HG03442 (cell line): ENCODE data around the gene GNG12.

Source experiments
- ATAC-seq: cut with Tn5 transposase; IDR thresholded peaks from one replicate; pipeline ENCODE4 v1.9.1; 2021; ENCODE audit warnings: mild to moderate bottlenecking, moderate library complexity; ENCODE audit not compliant: unreplicated experiment

The GNG12 gene

DNA sequence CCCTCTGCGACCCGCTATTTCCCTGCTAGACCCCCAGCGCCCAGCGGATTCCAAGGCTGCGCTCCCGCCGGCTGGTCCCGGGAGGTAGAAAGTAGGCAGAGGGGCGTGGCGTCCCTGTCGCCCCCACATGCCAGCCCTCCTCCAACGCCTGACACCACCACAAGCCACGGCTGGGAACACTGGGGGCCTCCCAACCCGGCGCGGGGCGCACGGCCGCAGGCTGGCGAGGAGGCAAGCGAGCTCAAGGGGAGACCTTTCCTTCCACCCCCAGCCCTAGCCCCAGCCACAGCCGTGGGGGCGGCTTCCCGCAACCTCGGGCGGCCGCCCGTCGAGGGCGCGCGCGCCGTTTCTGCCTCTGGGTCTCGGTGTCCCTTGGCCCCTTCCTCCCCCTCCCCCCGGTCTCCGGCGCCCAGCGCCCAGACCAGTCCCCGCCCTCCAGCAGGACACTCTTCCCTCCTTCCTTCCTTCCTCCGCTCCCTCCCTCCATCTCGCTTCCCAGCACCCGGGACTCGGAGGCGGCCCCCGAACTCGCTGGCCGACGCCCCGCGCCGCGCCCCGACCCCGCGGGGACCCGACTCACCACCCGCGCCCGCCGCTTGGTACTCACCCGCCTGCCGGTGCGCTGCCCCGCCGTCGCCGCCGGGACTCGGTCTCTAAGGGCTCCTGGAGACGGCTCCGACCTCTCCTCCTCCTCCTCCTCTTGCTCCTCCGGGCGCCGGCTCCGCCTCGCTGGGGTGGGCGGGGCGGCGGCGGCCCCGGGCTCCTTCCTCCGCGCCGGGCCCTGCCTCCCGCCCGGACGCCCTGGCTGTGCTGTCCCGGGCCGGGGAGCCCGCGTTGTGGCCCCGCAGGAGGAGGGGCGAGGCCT is at the start of gene GNG12:
Gene GNG12, minus strand, starts transcription at position 731 of the 865 bp plus-strand sequence. CDS start 125,781 bp downstream, outside the sequence.
- ATAC-seq: peak; percentile 52

DNA sequence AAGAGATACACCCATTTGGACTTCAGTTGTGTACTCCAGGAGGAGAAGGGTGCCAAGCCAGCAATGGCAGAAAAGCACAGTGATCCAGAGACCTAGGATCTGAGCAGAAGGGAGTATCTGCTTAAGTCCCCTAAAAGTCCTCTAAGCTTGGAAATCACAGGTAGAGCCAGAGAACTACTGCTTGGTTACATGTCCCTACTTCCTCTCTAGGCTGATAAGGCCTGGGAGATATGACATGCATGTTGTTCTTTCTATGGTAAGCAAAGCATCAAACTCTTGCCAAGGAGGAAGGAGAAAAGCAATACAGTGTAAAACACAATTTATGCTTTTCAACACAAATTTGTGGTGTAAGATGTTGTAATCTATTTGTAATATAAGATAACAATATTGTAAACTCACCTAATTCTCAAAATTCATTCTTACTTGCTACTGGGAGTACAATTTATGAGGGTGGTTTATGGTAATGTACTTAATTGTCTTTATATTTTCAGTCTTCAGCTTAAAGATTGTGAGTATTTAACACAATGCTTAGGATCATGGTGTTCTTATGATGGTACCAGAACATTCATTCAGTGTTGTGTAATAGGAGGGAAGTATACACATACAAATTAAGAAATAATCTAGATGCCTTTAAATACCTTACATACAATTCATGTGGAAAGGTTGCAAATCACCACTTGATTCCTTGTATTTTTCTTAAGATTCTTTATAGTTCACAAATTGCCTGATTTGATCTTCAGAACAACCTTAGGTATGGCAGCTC is 49.1 kb upstream of the GNG12 start:
- no peak for ATAC-seq

DNA sequence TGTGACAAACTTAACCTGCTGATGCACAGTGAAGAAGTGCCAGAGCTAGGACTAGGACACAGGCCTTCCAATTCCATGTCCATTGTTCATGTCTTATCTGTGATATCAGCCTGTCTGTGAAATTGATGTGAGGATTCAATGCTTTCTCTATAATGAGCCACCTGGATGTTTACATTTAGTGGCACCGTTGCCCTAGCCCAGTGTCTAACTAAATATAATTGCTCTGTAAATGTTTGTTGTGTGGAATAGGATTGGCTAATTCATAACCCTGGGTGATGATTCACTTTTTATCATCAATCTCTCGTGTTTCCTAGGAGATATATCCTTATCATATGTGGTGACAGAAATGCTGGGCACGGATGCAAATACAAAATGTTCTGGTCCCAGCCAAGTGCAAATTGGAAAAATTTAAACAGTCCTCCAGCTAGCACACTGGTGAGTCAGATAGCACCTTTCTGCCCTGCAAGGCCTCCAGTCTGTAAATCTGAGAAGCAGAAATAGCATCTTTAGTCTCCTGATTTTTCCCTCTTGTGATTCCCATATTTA is 46.9 kb upstream of the GNG12 start:
- no peak for ATAC-seq

DNA sequence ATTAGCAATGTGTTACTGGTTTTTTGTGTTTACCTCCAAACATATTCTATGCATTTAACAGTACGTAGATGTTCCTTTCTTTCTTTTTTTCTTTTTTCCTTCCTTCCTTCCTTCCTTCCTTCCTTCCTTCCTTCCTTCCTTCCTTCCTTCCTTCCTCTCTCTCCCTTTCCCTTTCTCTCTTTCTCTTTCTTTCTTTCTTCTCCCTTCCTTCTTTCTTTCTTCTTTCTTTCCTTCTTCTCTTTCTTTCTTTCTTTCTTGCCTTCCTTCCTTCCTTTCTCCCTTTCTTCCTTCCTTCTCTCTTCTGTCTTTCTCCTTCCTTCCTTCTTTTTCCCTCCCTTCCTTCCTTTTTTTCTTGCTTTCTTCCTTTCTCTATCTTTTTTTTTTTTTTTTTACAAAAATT is 46.2 kb upstream of the GNG12 start:
- no peak for ATAC-seq

DNA sequence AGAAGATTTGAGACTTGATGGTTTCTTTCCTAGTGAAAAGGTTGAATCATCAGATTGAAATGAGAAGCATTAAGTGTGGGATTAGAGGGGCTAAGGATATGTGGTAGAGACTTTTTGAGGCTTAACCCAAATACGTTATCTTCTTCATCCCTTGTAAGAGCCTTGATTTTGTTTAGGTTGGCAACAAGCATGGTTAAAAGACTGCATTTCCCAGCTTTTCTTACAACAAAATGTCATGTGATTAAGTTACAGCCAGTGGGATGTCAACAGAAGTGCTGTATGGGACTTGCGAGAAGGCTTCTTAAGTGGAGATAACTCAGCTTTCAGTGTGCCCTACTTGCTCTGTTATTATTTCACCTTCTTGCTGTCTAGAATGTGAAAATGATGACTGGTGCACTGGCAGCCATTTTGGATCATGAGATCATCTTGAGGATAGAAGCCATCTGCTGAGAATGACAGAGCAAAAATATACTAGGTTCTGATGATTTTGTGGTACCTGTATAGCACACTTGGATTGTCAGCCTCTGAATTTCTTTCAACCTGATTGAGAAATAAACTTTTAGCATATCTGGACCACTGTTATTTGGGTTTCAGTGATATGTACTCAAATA is 41.3 kb upstream of the GNG12 start:
- no peak for ATAC-seq

DNA sequence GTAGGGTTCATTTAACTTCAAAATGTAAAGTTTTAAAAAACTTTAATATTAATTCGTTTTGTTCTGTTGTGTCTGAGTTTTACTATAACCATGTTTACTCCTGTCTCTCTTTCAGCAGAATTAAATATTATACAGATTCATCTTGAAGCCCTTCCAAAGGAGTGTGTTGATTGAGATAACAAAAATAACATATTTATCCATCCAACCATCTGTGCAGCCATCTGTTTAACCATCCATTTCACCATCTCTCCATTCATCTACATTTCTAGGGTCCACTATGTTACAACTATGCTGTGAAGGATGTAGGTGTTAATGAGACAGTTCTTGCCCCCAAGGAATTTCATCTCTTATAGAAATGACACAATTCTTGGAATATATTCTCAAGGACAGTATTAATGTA is 36.0 kb upstream of the GNG12 start:
- no peak for ATAC-seq

DNA sequence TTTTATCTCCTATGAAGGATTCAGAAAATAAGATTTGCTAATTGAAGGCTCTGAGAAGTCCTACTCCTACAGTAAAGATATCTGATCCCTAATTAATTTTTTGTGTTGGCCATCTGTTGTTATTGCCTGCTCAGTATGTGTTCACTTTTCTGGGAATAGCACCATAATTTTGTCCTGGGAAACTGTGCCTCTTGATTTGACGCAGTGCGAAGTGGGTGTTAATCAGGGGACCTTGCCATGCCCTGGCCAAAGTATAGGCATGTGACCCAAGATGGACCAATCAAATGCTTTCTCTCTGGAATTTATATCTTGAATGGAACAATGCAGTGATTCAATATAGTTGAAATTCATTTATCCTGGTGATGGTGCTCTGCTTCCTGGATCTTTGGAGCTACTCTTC is 30.4 kb upstream of the GNG12 start:
- no peak for ATAC-seq

DNA sequence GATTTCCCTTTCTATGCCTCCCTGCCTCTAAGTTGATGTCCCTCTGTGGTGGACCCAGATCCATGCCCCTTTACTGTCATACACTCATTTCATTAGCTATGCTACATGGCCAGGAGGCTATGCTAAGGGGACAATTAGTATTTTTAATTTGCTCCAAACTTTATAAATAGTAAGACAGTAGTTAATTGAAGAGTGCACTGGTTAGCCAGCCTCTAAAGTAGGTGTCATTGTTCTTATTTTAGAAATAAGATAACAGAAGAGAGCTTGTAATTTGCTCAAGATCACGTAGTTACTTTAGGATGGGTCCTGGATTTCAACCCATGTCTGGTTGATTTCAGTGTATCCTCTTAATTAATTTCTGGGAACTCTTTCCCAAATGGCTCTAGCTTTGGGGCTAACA is 29.4 kb upstream of the GNG12 start:
- no peak for ATAC-seq

DNA sequence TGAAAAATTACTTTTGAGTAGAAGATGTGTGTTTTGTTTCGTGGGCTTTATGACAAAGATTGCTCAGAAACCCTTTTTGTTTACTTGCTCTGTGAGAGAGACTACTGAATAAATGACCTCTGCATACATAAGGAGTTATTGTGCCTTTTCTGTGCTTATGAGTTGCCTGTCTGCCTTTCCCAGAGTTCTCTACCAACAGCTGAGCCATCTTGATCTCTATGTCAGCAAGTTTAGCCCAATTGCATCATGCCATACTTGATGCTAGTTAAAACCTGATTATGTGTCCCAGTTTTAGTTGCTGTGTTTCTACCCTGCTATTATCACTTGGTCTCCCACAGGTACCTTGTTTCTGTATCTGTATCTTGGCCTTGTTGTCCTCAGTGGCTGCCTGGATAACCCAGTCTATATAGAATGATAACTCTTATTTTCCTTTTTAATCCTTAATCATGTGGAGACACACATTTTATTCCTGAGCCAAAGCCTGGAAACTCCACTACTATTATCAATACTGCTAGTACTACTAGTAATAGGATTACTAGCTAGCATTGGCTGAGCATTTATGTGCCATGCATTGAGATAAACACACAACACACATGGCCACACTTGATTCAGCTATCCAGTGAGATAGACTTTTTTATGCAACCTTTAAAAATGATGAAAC is 28.7 kb upstream of the GNG12 start:
- ATAC-seq: no peak

DNA sequence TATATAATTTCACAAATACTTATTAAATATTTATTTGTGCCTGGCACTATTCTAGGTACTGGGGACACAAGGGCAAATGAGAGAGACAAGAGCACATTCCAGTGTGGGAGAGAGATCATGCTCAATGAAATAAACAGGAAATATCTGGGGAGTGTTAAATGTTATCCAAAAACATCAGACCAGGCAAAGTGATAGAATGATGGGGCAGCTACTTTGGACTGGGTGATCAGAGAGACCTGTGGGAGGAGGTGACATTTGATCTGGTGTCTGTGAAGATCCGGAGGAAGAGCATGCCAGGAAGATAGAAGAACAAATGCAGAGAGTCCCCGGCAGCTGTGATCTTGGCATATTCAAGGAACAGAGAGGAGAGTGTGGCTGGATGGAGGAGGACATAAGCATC is 27.5 kb upstream of the GNG12 start:
- ATAC-seq: no peak

DNA sequence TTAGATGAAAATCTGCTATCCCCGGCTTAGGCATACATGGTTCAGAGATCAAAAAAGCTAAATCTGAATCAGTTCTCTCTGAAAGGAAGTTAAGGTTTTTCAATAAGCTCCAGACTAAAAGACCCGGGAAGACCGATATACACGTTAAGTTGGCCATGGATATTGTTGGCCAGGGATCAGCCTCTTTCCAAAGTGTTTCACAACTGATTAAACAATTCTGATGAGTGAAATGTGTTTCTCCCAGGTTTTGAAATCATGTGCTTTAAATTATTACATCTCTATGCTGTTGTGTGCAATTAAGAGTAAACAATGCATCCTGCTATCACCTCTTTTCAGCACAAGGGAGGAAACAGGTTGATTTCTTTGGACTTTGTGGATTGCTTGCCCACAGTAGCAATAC is 23.7 kb upstream of the GNG12 start:
- ATAC-seq: no peak

DNA sequence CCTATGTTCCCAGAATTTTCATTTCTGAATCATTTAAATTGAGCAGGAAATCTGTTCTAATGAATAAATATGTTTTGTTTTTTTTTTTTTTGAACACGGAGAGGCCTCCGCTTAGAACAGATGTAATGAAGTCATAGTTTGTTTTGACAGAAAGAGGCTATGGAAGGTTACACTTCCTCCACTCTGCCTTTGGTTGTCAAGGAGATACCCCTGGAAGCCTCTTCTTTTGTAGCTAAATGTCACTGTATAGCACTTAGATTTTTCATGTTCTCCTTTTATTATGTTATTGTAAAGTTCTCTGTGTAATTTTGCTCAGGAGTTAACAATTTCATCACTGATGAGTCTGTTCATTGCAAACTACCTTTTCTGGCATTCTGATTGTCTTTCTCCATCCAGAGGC is 22.7 kb upstream of the GNG12 start:
- no peak for ATAC-seq

DNA sequence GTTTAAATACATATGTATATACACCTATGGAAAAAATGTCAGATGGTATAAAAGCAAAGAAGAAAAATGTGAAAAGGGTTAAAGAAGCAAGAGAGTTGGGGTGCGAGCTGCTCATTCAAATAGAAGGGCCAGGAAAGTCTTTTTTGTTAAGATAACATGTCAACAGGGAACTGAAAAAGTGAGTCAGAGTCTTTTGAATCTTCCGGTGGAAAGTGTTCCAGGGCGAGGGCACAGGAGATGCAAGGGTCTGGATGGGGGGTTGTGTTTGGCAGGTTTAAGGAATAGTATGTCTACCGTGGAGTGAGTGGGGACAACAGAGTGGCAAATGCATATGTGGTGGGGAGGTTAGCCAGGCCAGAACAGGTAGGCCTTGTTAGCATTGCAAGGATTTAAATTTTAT is 22.2 kb upstream of the GNG12 start:
- ATAC-seq: no peak

DNA sequence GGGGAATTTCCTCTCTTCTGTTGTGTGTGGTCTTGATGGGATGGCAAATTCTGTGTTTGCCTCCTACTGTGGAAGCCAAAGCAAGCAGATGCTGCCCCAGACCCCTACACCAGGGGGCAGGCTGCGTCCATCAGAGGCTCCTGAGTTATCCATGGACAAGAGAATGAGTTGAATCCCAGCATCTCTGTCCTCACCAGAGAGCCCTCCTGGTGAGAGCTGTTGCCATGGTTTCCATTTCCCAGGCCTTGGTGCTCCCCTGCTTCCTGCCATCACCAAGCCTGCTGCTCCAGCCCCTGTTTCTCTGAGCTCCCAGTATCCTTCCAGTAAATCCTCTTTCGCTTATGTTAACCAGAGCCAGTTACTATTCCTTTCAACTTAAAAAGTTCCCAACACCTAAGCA is 20.4 kb upstream of the GNG12 start:
- ATAC-seq: no peak

DNA sequence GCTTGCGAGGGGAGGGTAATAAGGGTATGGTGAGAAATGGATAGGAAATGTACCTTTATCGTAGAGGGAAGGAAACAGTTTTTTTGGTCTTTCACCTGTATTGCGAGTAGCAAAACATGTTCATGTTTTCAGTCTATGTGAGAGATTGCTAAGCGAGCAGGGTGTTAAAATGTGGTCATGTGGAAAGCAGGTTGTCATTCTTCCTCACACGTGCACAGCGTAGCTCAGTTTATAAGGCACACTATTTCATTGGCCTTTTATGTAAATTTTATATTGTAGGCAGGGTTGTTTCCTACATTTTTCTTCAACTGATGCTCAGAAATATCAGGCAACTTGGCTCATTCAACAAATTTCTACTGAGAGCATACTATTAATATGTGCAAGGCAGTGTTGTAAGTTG is 18.5 kb upstream of the GNG12 start:
- ATAC-seq: no peak

DNA sequence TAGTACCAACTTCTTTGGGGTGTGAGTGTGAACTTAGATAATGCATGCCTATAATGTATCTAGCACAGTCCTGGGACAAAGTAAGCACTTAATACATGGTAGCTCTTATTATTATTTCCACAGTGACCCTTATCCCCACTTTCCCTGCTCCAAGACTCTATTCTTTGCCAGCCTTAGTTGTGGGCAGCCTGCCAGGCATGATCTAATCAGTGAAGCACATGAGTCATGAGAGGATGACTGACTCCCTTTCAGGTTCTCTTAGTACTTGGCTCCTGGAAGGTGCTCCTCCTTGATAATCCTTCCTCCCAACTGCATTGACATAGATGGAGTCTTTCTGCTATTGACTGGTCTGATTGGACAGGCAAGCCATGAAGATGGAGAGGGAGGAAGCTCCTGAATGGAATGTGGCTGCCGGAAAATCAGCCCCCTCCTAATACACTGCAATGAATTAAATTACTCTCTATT is 17.4 kb upstream of the GNG12 start:
- ATAC-seq: no peak

DNA sequence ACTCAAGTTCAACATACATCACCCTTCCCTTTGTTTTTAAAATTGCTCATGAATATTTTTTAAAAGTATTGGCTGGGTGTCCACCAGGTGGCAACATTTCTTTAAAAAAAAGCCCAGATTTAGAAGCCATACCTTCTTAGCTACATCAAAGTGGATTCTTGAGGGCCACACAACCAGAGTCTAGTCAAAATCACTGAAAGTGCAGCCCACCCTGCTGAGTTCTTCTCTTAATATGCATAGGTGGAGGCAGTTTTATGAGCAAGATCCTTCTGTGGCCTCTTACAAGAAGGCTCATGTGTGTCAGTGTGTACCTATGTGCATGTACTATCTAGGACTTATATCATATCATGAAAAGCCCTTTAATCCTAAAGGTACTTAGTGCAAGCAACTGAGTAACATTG is 16.9 kb upstream of the GNG12 start:
- ATAC-seq: no peak

DNA sequence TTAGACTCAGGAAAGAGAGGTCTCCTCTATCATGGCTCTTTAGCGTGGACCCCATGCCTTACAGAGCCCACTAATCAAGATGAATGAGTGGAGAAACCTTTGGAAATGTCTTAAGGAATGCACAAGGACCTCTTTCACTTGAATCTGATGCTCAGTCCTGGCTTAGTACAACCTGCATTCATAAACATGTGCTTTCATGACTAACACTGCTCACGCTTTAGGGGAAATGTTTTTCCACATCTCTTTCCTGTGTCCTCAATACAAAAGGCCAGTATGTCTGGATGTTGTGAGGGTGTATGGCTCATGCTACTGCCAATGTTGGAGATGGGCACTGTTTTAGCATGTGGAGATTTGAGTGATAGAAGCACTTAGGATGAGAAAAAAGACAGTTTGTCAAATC is 14.2 kb upstream of the GNG12 start:
- ATAC-seq: no peak

DNA sequence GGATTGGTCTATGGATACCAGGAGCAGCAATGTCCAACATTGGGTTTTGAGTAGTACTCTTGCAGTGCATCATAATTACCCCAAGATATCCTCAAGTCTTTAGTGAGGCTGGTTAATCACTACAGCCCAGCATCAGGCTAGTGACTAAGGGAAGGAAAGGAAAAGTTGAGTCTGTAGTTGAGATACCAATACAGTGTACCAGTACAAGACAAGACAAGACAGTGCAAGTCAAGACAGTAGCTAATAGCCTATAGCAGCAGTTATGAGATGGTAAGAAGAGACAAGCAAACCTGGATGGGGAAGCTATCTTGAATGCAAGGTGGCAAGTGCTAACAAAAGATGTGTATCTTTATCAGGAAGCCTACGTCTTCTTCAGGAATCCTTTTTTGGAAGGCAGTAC is 13.3 kb upstream of the GNG12 start:
- ATAC-seq: no peak

DNA sequence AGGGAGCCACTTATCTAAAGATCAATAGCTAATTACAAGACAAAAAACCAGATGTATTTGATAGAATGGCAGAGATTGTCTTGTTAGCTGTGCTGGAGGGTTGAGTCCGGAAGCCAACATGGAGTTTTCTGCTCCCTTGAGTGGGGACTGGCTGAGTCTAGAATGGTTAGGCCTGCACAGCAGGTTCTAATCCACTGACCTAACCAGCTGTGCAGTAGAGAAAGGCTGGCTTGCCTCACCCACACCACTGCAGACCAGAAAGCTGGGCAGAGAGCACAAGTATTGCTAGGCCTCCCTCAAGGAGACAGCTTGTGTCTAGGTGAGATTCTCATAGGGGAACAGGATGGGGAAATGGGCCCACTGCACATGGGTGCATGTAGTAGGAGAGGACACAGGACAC is 11.7 kb upstream of the GNG12 start:
- ATAC-seq: no peak

DNA sequence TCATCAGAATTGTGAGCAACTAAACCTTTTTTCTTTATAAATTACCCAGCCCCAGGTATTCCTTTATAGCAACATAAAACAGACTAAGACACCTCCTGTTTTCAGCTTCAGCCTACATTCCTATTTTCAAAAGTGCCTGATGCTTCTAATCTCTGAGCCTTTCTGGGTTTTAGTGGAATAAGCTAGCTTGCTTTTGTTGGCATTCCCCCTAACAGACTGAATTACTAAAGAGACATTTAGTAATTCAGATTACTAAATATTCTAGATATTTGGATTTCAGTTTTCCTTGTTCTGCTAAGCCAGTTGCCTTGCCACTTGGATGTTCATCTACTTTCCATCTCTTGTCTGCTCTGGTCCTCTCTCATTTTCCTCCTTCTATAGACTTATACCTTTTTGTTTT is 10.5 kb upstream of the GNG12 start:
- no peak for ATAC-seq
